ENCODE measurements around the gene AKR1A1.

The AKR1A1 gene

GRCh38 chr1:45619149-45619921 is 68.7 kb downstream of the AKR1A1 start:
- no peak for DNase-seq (ENCODE audit: low read depth)

Data from non-pigmented ciliary epithelial cell (primary cell).